Measurements from ENCODE around the gene CHRNA1.

The CHRNA1 gene

GRCh38 chr2:174779361-174779928 lies 15.2 kb upstream of the CHRNA1 start:
- H3K4me2 ChIP-seq (ENCODE audit: low read length): no peak overlapping the region
- H3K79me2 ChIP-seq (ENCODE audit: insufficient read depth, low read length): no peaks in the 10 kb centered on the region
- no peaks in the 10 kb centered on the region for H4K20me1 ChIP-seq (ENCODE audit: insufficient read depth, low read length)
- no peaks in the 10 kb centered on the region for H3K9me3 ChIP-seq (ENCODE audit: low read length)
- H3F3A ChIP-seq (ENCODE audit: insufficient read depth, low read length): no peaks in the 10 kb centered on the region
- no peaks in the 10 kb centered on the region for H3K9me2 ChIP-seq (ENCODE audit: low read depth, low read length)
- 0 out of 2 replicates have a peak, but pooled peaks cover 3% of the 10 kb centered on the region for H3K27me3 ChIP-seq (ENCODE audit: insufficient read depth, low read length)
- no peak overlapping the region for H3K27ac ChIP-seq (ENCODE audit: low read depth, low read length, poor library complexity, severe bottlenecking)
- no peaks in the 10 kb centered on the region for H3K36me3 ChIP-seq (ENCODE audit: insufficient read depth, low read length)
- H3K4me1 ChIP-seq (ENCODE audit: insufficient read depth, low read length, severe bottlenecking): peaks cover 16% of the 10 kb centered on the region
- TF ChIP-seq, protein P1, sequence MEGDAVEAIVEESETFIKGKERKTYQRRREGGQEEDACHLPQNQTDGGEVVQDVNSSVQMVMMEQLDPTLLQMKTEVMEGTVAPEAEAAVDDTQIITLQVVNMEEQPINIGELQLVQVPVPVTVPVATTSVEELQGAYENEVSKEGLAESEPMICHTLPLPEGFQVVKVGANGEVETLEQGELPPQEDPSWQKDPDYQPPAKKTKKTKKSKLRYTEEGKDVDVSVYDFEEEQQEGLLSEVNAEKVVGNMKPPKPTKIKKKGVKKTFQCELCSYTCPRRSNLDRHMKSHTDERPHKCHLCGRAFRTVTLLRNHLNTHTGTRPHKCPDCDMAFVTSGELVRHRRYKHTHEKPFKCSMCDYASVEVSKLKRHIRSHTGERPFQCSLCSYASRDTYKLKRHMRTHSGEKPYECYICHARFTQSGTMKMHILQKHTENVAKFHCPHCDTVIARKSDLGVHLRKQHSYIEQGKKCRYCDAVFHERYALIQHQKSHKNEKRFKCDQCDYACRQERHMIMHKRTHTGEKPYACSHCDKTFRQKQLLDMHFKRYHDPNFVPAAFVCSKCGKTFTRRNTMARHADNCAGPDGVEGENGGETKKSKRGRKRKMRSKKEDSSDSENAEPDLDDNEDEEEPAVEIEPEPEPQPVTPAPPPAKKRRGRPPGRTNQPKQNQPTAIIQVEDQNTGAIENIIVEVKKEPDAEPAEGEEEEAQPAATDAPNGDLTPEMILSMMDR (IDR thresholded peaks at IDR 0.05; ENCODE audit: low read length): no peak
- no peak for TF ChIP-seq EZH2 (IDR thresholded peaks at IDR 0.05; ENCODE audit: borderline replicate concordance, low read length)
- H2AFZ ChIP-seq (ENCODE audit: low read length): no peak overlapping the region
- H3K9ac ChIP-seq (ENCODE audit: low read length): no peak overlapping the region
- H3K4me3 ChIP-seq (ENCODE audit: low read depth, low read length, poor library complexity, severe bottlenecking): no peak overlapping the region

DNA sequence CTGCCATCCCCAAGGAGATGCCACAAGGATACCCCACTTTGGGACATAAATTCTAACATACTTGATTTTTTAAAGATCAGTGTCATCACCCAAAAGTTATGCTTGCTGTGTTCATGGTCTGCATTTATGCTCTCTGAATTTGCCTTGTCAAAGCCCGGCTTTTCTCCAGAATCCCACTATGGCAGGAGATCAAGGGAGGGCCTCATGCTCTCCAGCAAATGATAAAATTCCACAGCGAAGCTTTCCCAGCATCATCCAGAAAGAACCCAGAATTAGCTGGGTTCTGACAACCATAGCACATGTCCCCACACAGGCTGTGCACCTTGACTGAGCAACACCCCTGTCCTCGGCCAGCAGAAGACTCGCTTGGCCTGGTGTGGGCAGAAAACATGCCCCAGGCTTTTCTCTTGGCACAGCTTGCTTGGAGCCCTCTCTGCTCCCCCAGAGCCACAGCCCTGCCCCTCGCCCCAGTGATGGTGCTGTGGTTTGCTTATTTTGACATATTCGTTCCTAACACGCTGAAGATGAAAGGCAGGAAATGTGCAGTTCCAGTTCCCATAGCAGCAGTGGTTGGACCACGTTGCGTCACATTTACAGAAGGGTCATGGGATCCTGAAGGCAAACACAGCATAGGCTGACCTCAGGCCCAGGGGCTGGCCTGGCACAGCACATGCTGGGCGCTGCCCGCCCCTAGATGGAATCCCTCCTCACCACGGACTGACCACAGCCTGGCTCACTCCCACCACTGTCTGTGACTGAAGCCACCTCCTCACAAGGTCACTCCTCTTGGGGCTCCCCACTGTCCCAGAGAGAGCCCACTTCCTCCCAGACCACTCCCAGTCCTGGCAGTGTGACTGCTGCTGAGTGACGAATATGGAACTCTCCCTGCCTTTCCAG lies 14.1 kb upstream of the CHRNA1 start:
- H3K9me2 ChIP-seq (ENCODE audit: low read depth, low read length): no peaks in the 10 kb centered on the region
- no peaks in the 10 kb centered on the region for H4K20me1 ChIP-seq (ENCODE audit: insufficient read depth, low read length)
- H3K27me3 ChIP-seq (ENCODE audit: insufficient read depth, low read length): 0 out of 2 replicates have a peak, but pooled peaks cover 3% of the 10 kb centered on the region
- no peak overlapping the region for H3K27ac ChIP-seq (ENCODE audit: low read depth, low read length, poor library complexity, severe bottlenecking)
- H3K4me2 ChIP-seq (ENCODE audit: low read length): no peak overlapping the region
- H3K9me3 ChIP-seq (ENCODE audit: low read length): no peaks in the 10 kb centered on the region
- H3K36me3 ChIP-seq (ENCODE audit: insufficient read depth, low read length): no peaks in the 10 kb centered on the region
- H2AFZ ChIP-seq (ENCODE audit: low read length): no peak overlapping the region
- no peak overlapping the region for H3K4me3 ChIP-seq (ENCODE audit: low read depth, low read length, poor library complexity, severe bottlenecking)
- H3K9ac ChIP-seq (ENCODE audit: low read length): no peak overlapping the region
- H3F3A ChIP-seq (ENCODE audit: insufficient read depth, low read length): no peaks in the 10 kb centered on the region
- peaks cover 16% of the 10 kb centered on the region for H3K4me1 ChIP-seq (ENCODE audit: insufficient read depth, low read length, severe bottlenecking)
- H3K79me2 ChIP-seq (ENCODE audit: insufficient read depth, low read length): no peaks in the 10 kb centered on the region
- TF ChIP-seq, protein P1 (IDR thresholded peaks at IDR 0.05; ENCODE audit: low read length): no peak
- no peak for TF ChIP-seq EZH2 (IDR thresholded peaks at IDR 0.05; ENCODE audit: borderline replicate concordance, low read length)

DNA sequence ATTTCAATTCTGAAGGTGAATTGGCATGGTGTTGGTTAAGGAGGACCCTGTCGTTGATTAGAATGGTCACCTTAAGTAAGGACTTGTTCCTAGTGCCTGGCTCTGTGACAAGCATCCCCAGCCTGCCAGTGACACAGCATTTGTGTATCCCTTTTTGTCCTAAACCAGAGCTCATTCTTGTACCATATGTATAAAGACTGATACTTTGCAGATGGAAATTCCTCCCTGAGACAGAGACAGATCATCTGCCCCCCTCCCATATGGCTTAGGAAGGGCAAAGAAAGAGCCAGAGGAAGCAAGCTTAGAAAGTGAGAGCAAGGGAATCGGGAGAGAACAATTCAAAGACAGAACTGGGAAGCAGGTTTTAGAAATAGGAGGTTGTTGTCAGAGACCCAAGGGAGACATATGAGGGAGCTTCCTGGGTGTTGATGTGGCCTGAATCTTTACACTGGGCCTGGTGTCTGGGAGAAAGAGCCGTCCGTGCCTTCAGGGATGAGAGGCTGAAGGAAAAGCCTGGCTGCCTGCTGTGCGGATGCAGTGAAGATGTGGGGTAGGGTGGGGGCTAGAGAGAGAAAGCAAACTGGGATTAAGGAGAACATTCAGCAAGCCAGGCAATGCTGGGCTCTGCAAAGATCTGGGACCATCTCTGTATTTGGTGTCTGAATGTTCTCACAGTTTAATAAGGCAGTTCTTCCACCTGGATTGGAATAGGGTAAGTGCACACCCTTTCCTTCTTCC lies 13.2 kb upstream of the CHRNA1 start:
- Histone ChIP-seq H3F3A (ENCODE audit: insufficient read depth, low read length) (no peaks in the 10 kb centered on the region), H3K4me1 (ENCODE audit: insufficient read depth, low read length, severe bottlenecking) (peaks cover 19% of the 10 kb centered on the region), H3K79me2 (ENCODE audit: insufficient read depth, low read length) (no peaks in the 10 kb centered on the region), H3K27ac (ENCODE audit: low read depth, low read length, poor library complexity, severe bottlenecking) (no peak overlapping the region), H4K20me1 (ENCODE audit: insufficient read depth, low read length) (no peaks in the 10 kb centered on the region), H2AFZ (ENCODE audit: low read length) (no peak overlapping the region), H3K36me3 (ENCODE audit: insufficient read depth, low read length) (no peaks in the 10 kb centered on the region), H3K4me3 (ENCODE audit: low read depth, low read length, poor library complexity, severe bottlenecking) (no peak overlapping the region), H3K9me2 (ENCODE audit: low read depth, low read length) (no peaks in the 10 kb centered on the region), H3K9me3 (ENCODE audit: low read length) (no peaks in the 10 kb centered on the region), H3K27me3 (ENCODE audit: insufficient read depth, low read length) (0 out of 2 replicates have a peak, but pooled peaks cover 3% of the 10 kb centered on the region), H3K4me2 (ENCODE audit: low read length) (no peak overlapping the region), H3K9ac (ENCODE audit: low read length) (no peak overlapping the region)
- TF ChIP-seq, protein P1 (IDR thresholded peaks at IDR 0.05; ENCODE audit: low read length): no peak
- TF ChIP-seq EZH2 (IDR thresholded peaks at IDR 0.05; ENCODE audit: borderline replicate concordance, low read length): no peak

All from OCI-LY1 (cell line).